ENCODE results near the gene C11orf16.

C11orf16 gene

DNA sequence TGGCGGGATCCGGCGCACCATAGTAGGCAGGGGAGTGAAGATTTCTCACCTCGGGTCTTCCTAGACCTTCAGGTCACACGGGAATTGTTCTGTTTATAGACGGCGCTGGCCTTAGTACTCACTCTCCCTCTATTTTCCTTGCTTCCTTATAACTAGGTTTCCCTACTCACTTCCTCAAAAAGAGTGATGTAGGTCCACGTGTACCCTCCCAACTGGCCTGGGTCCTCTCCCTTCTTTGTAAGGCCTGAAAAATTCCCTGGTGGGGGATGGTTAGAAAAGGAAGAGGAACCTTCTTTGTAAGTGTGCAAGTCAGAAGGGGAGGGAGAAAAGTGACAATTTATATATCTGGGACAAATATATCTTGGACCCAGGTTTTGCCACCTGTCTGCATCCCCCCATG lies 34.4 kb upstream of the C11orf16 start:
- no peak for DNase-seq

GRCh38 chr11:8964324-8965320 lies 31.9 kb upstream of the C11orf16 start, which contains the start of gene TMEM9B:
Gene TMEM9B (minus strand): TSS chr11:8964442. CDS start chr11:8964313, 129 bp downstream.
- H3K27ac ChIP-seq: peak within 1 kb of the TSS; percentile 91
- no peak for TF ChIP-seq CTCF (IDR thresholded peaks at IDR 0.05; ENCODE audit: low read depth, low read length)
- H3K36me3 ChIP-seq: peaks cover 3% of the 10 kb centered on the region
- no peaks in the 10 kb centered on the region for H3K9me3 ChIP-seq (ENCODE audit: severe bottlenecking)
- H3K4me3 ChIP-seq (ENCODE audit: low read depth, low read length): peak within 1 kb of the TSS; percentile 57
- DNase-seq: peak; percentile 90
- no peaks in the 10 kb centered on the region for H3K27me3 ChIP-seq (ENCODE audit: insufficient read depth, low read depth, severe bottlenecking)

More for the DNA sequence above, 34.4 kb upstream of the C11orf16 start:
- Histone ChIP-seq H3K4me3 (ENCODE audit: low read depth, low read length) (no peak overlapping the region), H3K27me3 (ENCODE audit: insufficient read depth, low read depth, severe bottlenecking) (no peaks in the 10 kb centered on the region), H3K27ac (no peak overlapping the region), H3K9me3 (ENCODE audit: severe bottlenecking) (no peaks in the 10 kb centered on the region), H3K36me3 (peaks cover 3% of the 10 kb centered on the region)
- TF ChIP-seq CTCF (IDR thresholded peaks at IDR 0.05; ENCODE audit: low read depth, low read length): no peak

GRCh38 chr11:8963569-8964323 lies 31.0 kb upstream of the C11orf16 start:
- TF ChIP-seq CTCF (IDR thresholded peaks at IDR 0.05; ENCODE audit: low read depth, low read length): no peak
- H3K9me3 ChIP-seq (ENCODE audit: severe bottlenecking): no peaks in the 10 kb centered on the region
- H3K27me3 ChIP-seq (ENCODE audit: insufficient read depth, low read depth, severe bottlenecking): no peaks in the 10 kb centered on the region
- H3K4me3 ChIP-seq (ENCODE audit: low read depth, low read length): peak overlapping the region; percentile 57
- peaks cover 3% of the 10 kb centered on the region for H3K36me3 ChIP-seq
- DNase-seq: peak; percentile 80
- peak overlapping the region; percentile 91 for H3K27ac ChIP-seq

DNA sequence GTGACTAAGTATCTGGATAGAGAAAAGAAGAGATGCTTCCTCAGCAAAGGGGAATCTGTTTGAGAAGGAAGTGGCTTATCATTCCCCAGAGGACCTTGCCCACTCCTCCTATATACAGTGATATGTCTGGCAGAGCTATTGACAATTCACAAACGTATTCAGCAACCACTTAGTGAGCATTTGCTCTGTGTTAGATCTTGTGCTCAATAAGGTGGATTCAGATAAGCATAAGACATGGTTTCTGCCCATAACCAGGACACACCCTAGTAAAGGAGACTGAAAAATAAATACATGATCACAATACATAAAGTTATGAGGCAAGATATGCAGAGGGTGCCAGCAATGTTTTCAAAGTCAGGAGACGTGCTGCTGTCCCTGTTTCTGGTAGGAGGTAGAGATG lies 30.1 kb upstream of the C11orf16 start:
- TF ChIP-seq CTCF (IDR thresholded peaks at IDR 0.05; ENCODE audit: low read depth, low read length): no peak
- DNase-seq: no peak
- Histone ChIP-seq H3K36me3 (peaks cover 3% of the 10 kb centered on the region), H3K4me3 (ENCODE audit: low read depth, low read length) (no peak overlapping the region), H3K27ac (no peak overlapping the region), H3K27me3 (ENCODE audit: insufficient read depth, low read depth, severe bottlenecking) (no peaks in the 10 kb centered on the region), H3K9me3 (ENCODE audit: severe bottlenecking) (no peaks in the 10 kb centered on the region)

DNA sequence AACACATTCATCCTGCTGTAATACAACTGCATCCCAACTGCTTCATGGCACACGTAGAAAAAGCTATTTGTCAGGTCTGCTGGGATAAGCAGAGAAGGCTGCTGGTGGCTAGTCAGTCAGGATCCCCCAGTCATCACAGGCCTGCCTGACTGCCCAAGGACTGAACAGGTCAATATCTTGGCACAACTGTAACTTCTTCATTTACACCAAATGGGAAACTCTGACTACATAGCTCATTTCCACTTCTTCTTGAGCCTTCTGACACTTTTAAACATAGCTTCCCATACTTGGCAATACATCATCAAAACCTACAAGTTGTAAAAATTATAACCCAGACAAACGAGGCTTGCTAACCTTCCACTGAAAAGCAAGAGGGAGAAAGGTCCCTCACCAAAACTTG lies 28.7 kb upstream of the C11orf16 start:
- H3K36me3 ChIP-seq: peaks cover 3% of the 10 kb centered on the region
- no peaks in the 10 kb centered on the region for H3K9me3 ChIP-seq (ENCODE audit: severe bottlenecking)
- H3K4me3 ChIP-seq (ENCODE audit: low read depth, low read length): no peak overlapping the region
- no peaks in the 10 kb centered on the region for H3K27me3 ChIP-seq (ENCODE audit: insufficient read depth, low read depth, severe bottlenecking)
- DNase-seq: no peak
- no peak for TF ChIP-seq CTCF (IDR thresholded peaks at IDR 0.05; ENCODE audit: low read depth, low read length)
- H3K27ac ChIP-seq: no peak overlapping the region

All from WERI-Rb-1 (cell line).